Loucy (cell line): ENCODE results near the gene EBF3.

Source experiments
- H2AFZ ChIP-seq: fragments of 200-600 bp; sonication (generic); 2 replicates; pipeline ENCODE4 v1.6.0; 2016; ENCODE audit warnings: antibody characterized with exemption, mild to moderate bottlenecking, low read length, moderate library complexity
- H3F3A ChIP-seq: fragments of 200-600 bp; 2 replicates; pipeline ENCODE4 v1.6.0; 2016; ENCODE audit warnings: antibody characterized with exemption, low read depth, mild to moderate bottlenecking
- H3K27me3 ChIP-seq: fragments of 200-600 bp; sonication (generic); 2 replicates; pipeline ENCODE4 v1.6.1; 2014; ENCODE audit warnings: low read length, mild to moderate bottlenecking; ENCODE audit not compliant: insufficient read depth, poor library complexity, severe bottlenecking
- H3K36me3 ChIP-seq: fragments of 200-600 bp; sonication (generic); 2 replicates; pipeline ENCODE4 v1.6.1; 2016; ENCODE audit warnings: low read length; ENCODE audit not compliant: insufficient read depth
- H3K4me1 ChIP-seq: fragments of 200-600 bp; sonication (generic); 2 replicates; pipeline ENCODE4 v1.5.1; 2014; ENCODE audit warnings: low read length, mild to moderate bottlenecking; ENCODE audit not compliant: insufficient read depth, poor library complexity, severe bottlenecking
- H3K4me2 ChIP-seq: fragments of 200-600 bp; sonication (generic); 2 replicates; pipeline ENCODE4 v1.6.0; 2014; ENCODE audit warnings: antibody characterized with exemption, low read length, low read depth, mild to moderate bottlenecking; ENCODE audit not compliant: poor library complexity, severe bottlenecking
- H3K4me3 ChIP-seq: fragments of 200-600 bp; sonication (generic); 2 replicates; pipeline ENCODE4 v1.5.1; 2014; ENCODE audit warnings: low read length, mild to moderate bottlenecking, mixed read lengths; ENCODE audit not compliant: poor library complexity, severe bottlenecking
- H3K79me2 ChIP-seq: fragments of 200-600 bp; sonication (generic); 2 replicates; pipeline ENCODE4 v1.6.1; 2014; ENCODE audit warnings: low read length; ENCODE audit not compliant: insufficient read depth
- H3K9ac ChIP-seq: fragments of 200-600 bp; sonication (generic); 2 replicates; pipeline ENCODE4 v1.6.0; 2014; ENCODE audit warnings: mild to moderate bottlenecking, low read depth, low read length, moderate library complexity; ENCODE audit not compliant: poor library complexity, severe bottlenecking
- H3K9me2 ChIP-seq: fragments of 200-600 bp; sonication (generic); replicated peaks from 2 replicates; pipeline ENCODE4 v1.6.1; 2016; ENCODE audit warnings: low read depth, low read length, mixed read lengths
- H3K9me3 ChIP-seq: fragments of 200-600 bp; sonication (generic); 2 replicates; pipeline ENCODE4 v1.6.1; 2014; ENCODE audit warnings: mild to moderate bottlenecking, antibody characterized with exemption, low read length, low read depth; ENCODE audit not compliant: insufficient read depth
- H4K20me1 ChIP-seq: fragments of 200-600 bp; sonication (generic); 2 replicates; pipeline ENCODE4 v1.6.0; 2014; ENCODE audit warnings: antibody characterized with exemption, low read length, mild to moderate bottlenecking; ENCODE audit not compliant: insufficient read depth, poor library complexity, severe bottlenecking
- CTCF ChIP-seq: fragments of 200-600 bp; sonication (generic); conservative IDR thresholded peaks from 2 replicates; pipeline ENCODE4 v1.5.1; 2014; ENCODE audit warnings: mild to moderate bottlenecking, antibody characterized with exemption, low read length
- EZH2phosphoT487 ChIP-seq: fragments of 200-600 bp; IDR thresholded peaks from 2 replicates; pipeline ENCODE4 v1.6.1; 2018; ENCODE audit warnings: antibody characterized with exemption, mild to moderate bottlenecking, moderate library complexity, borderline replicate concordance

EBF3 gene

GRCh38 chr10:129941199-129942018 lies 22.7 kb downstream of the EBF3 start:
- Histone ChIP-seq H3K4me2 (no peak overlapping the region), H3K9me2 (no peaks in the 10 kb centered on the region), H3K27me3 (no peaks in the 10 kb centered on the region), H4K20me1 (no peaks in the 10 kb centered on the region), H3K4me3 (no peak overlapping the region), H3K9ac (no peak overlapping the region), H3K4me1 (no peaks in the 10 kb centered on the region), H3K79me2 (no peaks in the 10 kb centered on the region), H3F3A (no peaks in the 10 kb centered on the region), H2AFZ (no peak overlapping the region), H3K9me3 (no peaks in the 10 kb centered on the region), H3K36me3 (no peaks in the 10 kb centered on the region)
- no peak for TF ChIP-seq CTCF

GRCh38 chr10:129940617-129941198 lies 23.4 kb downstream of the EBF3 start:
- H3F3A ChIP-seq = no peaks in the 10 kb centered on the region
- no peak overlapping the region for H2AFZ ChIP-seq
- no peak for TF ChIP-seq CTCF
- TF ChIP-seq EZH2phosphoT487 = no peak
- no peaks in the 10 kb centered on the region for H3K9me3 ChIP-seq
- no peaks in the 10 kb centered on the region for H3K79me2 ChIP-seq
- no peak overlapping the region for H3K9ac ChIP-seq
- no peak overlapping the region for H3K4me2 ChIP-seq
- H3K4me3 ChIP-seq = no peak overlapping the region
- H3K27me3 ChIP-seq = no peaks in the 10 kb centered on the region
- no peaks in the 10 kb centered on the region for H4K20me1 ChIP-seq
- no peaks in the 10 kb centered on the region for H3K9me2 ChIP-seq
- no peaks in the 10 kb centered on the region for H3K36me3 ChIP-seq
- no peaks in the 10 kb centered on the region for H3K4me1 ChIP-seq

- Histone ChIP-seq H3K9ac (no peak overlapping the region), H3K4me3 (no peak overlapping the region), H3K79me2 (no peaks in the 10 kb centered on the region), H3K4me2 (no peak overlapping the region), H2AFZ (no peak overlapping the region), H3K9me3 (no peaks in the 10 kb centered on the region; the same call in 1 of the 2 replicates), H3K4me1 (no peaks in the 10 kb centered on the region), H3K27me3 (no peaks in the 10 kb centered on the region), H3K9me2 (no peaks in the 10 kb centered on the region), H3F3A (no peaks in the 10 kb centered on the region), H3K36me3 (no peaks in the 10 kb centered on the region), H4K20me1 (no peaks in the 10 kb centered on the region)
- TF ChIP-seq EZH2phosphoT487 (no peak), CTCF (no peak)
These were observed 24.4 kb downstream of the EBF3 start for GRCh38 chr10:129939416-129940275.
